ACC112 (cell line): ENCODE data around the gene CHAF1A.
A peak's percentile ranks its signal among the peaks of the same experiment; 100 is the strongest.

Source experiments
- H2AFZ ChIP-seq: fragments of 200-600 bp; sonication (generic); one replicate; pipeline ENCODE4 v1.6.0; 2017; ENCODE audit warnings: antibody characterized with exemption, low read length; ENCODE audit not compliant: unreplicated experiment
- H3K27ac ChIP-seq: fragments of 200-600 bp; sonication (generic); 2 replicates; pipeline ENCODE4 v1.5.1; 2014; ENCODE audit warnings: low read depth, mild to moderate bottlenecking, antibody characterized with exemption, low read length, moderate library complexity
- H3K27me3 ChIP-seq: fragments of 200-600 bp; sonication (generic); 2 replicates; pipeline ENCODE4 v1.6.1; 2014; ENCODE audit warnings: mild to moderate bottlenecking, antibody characterized with exemption, low read length, moderate library complexity, mixed read lengths; ENCODE audit not compliant: insufficient read depth
- H3K36me3 ChIP-seq: fragments of 200-600 bp; sonication (generic); 2 replicates; pipeline ENCODE4 v1.6.1; 2016; ENCODE audit warnings: mild to moderate bottlenecking, antibody characterized with exemption, low read length, moderate library complexity, mixed read lengths; ENCODE audit not compliant: insufficient read depth
- H3K4me1 ChIP-seq: fragments of 200-600 bp; sonication (generic); one replicate; pipeline ENCODE4 v1.6.1; 2016; ENCODE audit warnings: low read length, mixed read lengths; ENCODE audit not compliant: insufficient read depth, unreplicated experiment, control insufficient read depth
- H3K4me3 ChIP-seq: fragments of 200-600 bp; sonication (generic); 2 replicates; pipeline ENCODE4 v1.5.1; 2014; ENCODE audit warnings: mild to moderate bottlenecking, low read depth, low read length
- H3K79me2 ChIP-seq: fragments of 200-600 bp; sonication (generic); one replicate; pipeline ENCODE4 v1.6.0; 2016; ENCODE audit warnings: low read length; ENCODE audit not compliant: control insufficient read depth, unreplicated experiment, insufficient read depth

CHAF1A gene

GRCh38 chr19:4452230-4452990 is 50.0 kb downstream of the CHAF1A start:
- H3K27ac ChIP-seq = no peak overlapping the region
- H3K4me3 ChIP-seq = no peak overlapping the region
- H3K4me1 ChIP-seq = peaks cover 18% of the 10 kb centered on the region
- H3K36me3 ChIP-seq = no peaks in the 10 kb centered on the region
- H2AFZ ChIP-seq = no peak overlapping the region
- H3K27me3 ChIP-seq = no peaks in the 10 kb centered on the region
- peaks cover 25% of the 10 kb centered on the region for H3K79me2 ChIP-seq

GRCh38 chr19:4453232-4454179 is 51.1 kb downstream of the CHAF1A start:
- Histone ChIP-seq H3K27me3 (no peaks in the 10 kb centered on the region), H3K4me3 (no peak overlapping the region), H3K36me3 (no peaks in the 10 kb centered on the region), H3K79me2 (peaks cover 25% of the 10 kb centered on the region), H2AFZ (no peak overlapping the region), H3K27ac (no peak overlapping the region), H3K4me1 (peaks cover 18% of the 10 kb centered on the region)

GRCh38 chr19:4454747-4455718 is 52.6 kb downstream of the CHAF1A start:
- H3K27ac ChIP-seq = peak overlapping the region; percentile 86
- peak overlapping the region; percentile 99 for H3K4me3 ChIP-seq
- H3K27me3 ChIP-seq = no peaks in the 10 kb centered on the region
- H3K79me2 ChIP-seq = peaks cover 25% of the 10 kb centered on the region
- peaks cover 18% of the 10 kb centered on the region for H3K4me1 ChIP-seq
- H3K36me3 ChIP-seq = no peaks in the 10 kb centered on the region
- H2AFZ ChIP-seq = no peak overlapping the region

- Histone ChIP-seq H3K4me3 (peak overlapping the region; percentile 99), H3K79me2 (peaks cover 25% of the 10 kb centered on the region)
Observed at GRCh38 chr19:4455719-4456475, 53.5 kb downstream of the CHAF1A start.

GRCh38 chr19:4456476-4456842 is 54.0 kb downstream of the CHAF1A start:
- Histone ChIP-seq H3K27ac (peak overlapping the region; percentile 86), H3K79me2 (peaks cover 25% of the 10 kb centered on the region), H2AFZ (peak overlapping the region; percentile 6), H3K4me1 (peaks cover 18% of the 10 kb centered on the region), H3K36me3 (no peaks in the 10 kb centered on the region), H3K27me3 (no peaks in the 10 kb centered on the region), H3K4me3 (peak overlapping the region; percentile 99)

More at GRCh38 chr19:4455719-4456475, 53.5 kb downstream of the CHAF1A start:
- Histone ChIP-seq H3K4me1 (peaks cover 18% of the 10 kb centered on the region), H3K27me3 (no peaks in the 10 kb centered on the region), H2AFZ (no peak overlapping the region), H3K27ac (peak overlapping the region; percentile 86), H3K36me3 (no peaks in the 10 kb centered on the region)

GRCh38 chr19:4456843-4457653 is 54.6 kb downstream of the CHAF1A start:
- no peaks in the 10 kb centered on the region for H3K36me3 ChIP-seq
- H3K27me3 ChIP-seq = no peaks in the 10 kb centered on the region
- H3K4me1 ChIP-seq = peaks cover 18% of the 10 kb centered on the region
- no peak overlapping the region for H2AFZ ChIP-seq
- peak overlapping the region; percentile 99 for H3K4me3 ChIP-seq
- peak overlapping the region; percentile 86 for H3K27ac ChIP-seq
- peaks cover 25% of the 10 kb centered on the region for H3K79me2 ChIP-seq

GRCh38 chr19:4457654-4458395 is 55.4 kb downstream of the CHAF1A start, which contains the start of gene UBXN6:
UBXN6 (minus strand) TSS chr19:4457794; CDS start chr19:4457697, 97 bp downstream.
- H3K27ac ChIP-seq = peak within 1 kb of the TSS; percentile 86
- H2AFZ ChIP-seq = peak within 1 kb of the TSS; percentile 75
- no peaks in the 10 kb centered on the region for H3K27me3 ChIP-seq
- H3K79me2 ChIP-seq = peaks cover 25% of the 10 kb centered on the region
- H3K36me3 ChIP-seq = no peaks in the 10 kb centered on the region
- H3K4me1 ChIP-seq = peaks cover 18% of the 10 kb centered on the region
- peak within 1 kb of the TSS; percentile 99 for H3K4me3 ChIP-seq

- H3K4me3 ChIP-seq = no peak overlapping the region
- no peaks in the 10 kb centered on the region for H3K79me2 ChIP-seq
- no peaks in the 10 kb centered on the region for H3K36me3 ChIP-seq
- no peak overlapping the region for H2AFZ ChIP-seq
- H3K4me1 ChIP-seq = no peaks in the 10 kb centered on the region
- H3K27ac ChIP-seq = no peak overlapping the region
- no peaks in the 10 kb centered on the region for H3K27me3 ChIP-seq
Observed at GRCh38 chr19:4464815-4465581, 62.6 kb downstream of the CHAF1A start.
